ENCODE results near the gene IFITM1.

- TF ChIP-seq YY1 (IDR thresholded peaks at IDR 0.05; ENCODE audit: insufficient read depth, insufficient read length) (no peak), ZNF274 (IDR thresholded peaks at IDR 0.05; ENCODE audit: low read depth, low read length) (no peak), SUZ12 (IDR thresholded peaks at IDR 0.05; ENCODE audit: extremely low read depth, insufficient read depth, insufficient read length) (no peak)
These were observed 49.0 kb downstream of the IFITM1 start for GRCh38 chr11:362642-363442.
